ENCODE measurements around the gene GIGYF1. TPM values are rescaled to one million over a fixed set of nuclear protein-coding genes. Genes with fewer than 3 reads are reported as not detected.

The GIGYF1 gene
- total and polyA plus RNA-seq, 4 donors: 19.0 to 41.6 (median 33.8) TPM

GRCh38 chr7:100692578-100692961 lies 1.5 kb downstream of the GIGYF1 start:
- TF ChIP-seq CTCF (IDR thresholded peaks at IDR 0.05; ENCODE audit: control extremely low read depth, extremely low read depth): no peak
- Histone ChIP-seq H3K27me3 (ENCODE audit: control insufficient read depth in 3 of 3, insufficient read depth in 3 of 3, low read length in 2 of 3) (no peaks in the 10 kb centered on the region), H3K9ac (ENCODE audit: insufficient read depth in 1 of 2, low read length in 2 of 2) (no peak overlapping the region), H3K27ac (ENCODE audit: low read depth in 1 of 2, low read length in 1 of 2) (no peak overlapping the region), H3K4me1 (ENCODE audit: control insufficient read depth in 5 of 5, insufficient read depth in 5 of 5, low read length in 5 of 5) (peaks cover 4 to 22% (median 11%) of the 10 kb centered on the region in 5 donors), H3K36me3 (ENCODE audit: control insufficient read depth in 4 of 4, insufficient read depth in 4 of 4, low read length in 4 of 4) (peaks cover 0 to 13% (median 2%) of the 10 kb centered on the region in 4 donors), H3K9me3 (ENCODE audit: control insufficient read depth in 4 of 4, insufficient read depth in 3 of 4, low read length in 3 of 4) (no peaks in the 10 kb centered on the region), H3K4me3 (peak overlapping the region; percentile 68)
- DNase-seq (no peak), ATAC-seq (ENCODE audit: insufficient read depth, low FRiP score) (no peak)
- WGBS, 2 donors: 61 to 72% methylated on average over 6 of the region's 6 CpGs

GRCh38 chr7:100691676-100692577 lies 2.1 kb downstream of the GIGYF1 start:
- H3K4me1 ChIP-seq (ENCODE audit: control insufficient read depth in 5 of 5, insufficient read depth in 5 of 5, low read length in 5 of 5): peaks cover 4 to 22% (median 11%) of the 10 kb centered on the region in 5 donors
- peak; percentile 87 for TF ChIP-seq CTCF (IDR thresholded peaks at IDR 0.05; ENCODE audit: control extremely low read depth, extremely low read depth)

GRCh38 chr7:100689230-100690135 lies 4.6 kb downstream of the GIGYF1 start:
- Histone ChIP-seq H3K36me3 (ENCODE audit: control insufficient read depth in 4 of 4, insufficient read depth in 4 of 4, low read length in 4 of 4) (peaks cover 8 to 44% (median 17%) of the 10 kb centered on the region in 4 donors), H3K27me3 (ENCODE audit: control insufficient read depth in 3 of 3, insufficient read depth in 3 of 3, low read length in 2 of 3) (no peaks in the 10 kb centered on the region), H3K9ac (ENCODE audit: insufficient read depth in 1 of 2, low read length in 2 of 2) (no peak overlapping the region), H3K4me1 (ENCODE audit: control insufficient read depth in 5 of 5, insufficient read depth in 5 of 5, low read length in 5 of 5) (peaks cover 4 to 22% (median 11%) of the 10 kb centered on the region in 5 donors), H3K9me3 (ENCODE audit: control insufficient read depth in 4 of 4, insufficient read depth in 3 of 4, low read length in 3 of 4) (no peaks in the 10 kb centered on the region), H3K4me3 (no peak overlapping the region), H3K27ac (ENCODE audit: low read depth in 1 of 2, low read length in 1 of 2) (no peak overlapping the region)
- no peak for TF ChIP-seq CTCF (IDR thresholded peaks at IDR 0.05; ENCODE audit: control extremely low read depth, extremely low read depth)
- DNase-seq (no peak), ATAC-seq (ENCODE audit: insufficient read depth, low FRiP score) (no peak)
- WGBS, 2 donors: 90 to 93% methylated on average over 18 of the region's 18 CpGs

More at GRCh38 chr7:100691676-100692577, 2.1 kb downstream of the GIGYF1 start:
- Histone ChIP-seq H3K36me3 (ENCODE audit: control insufficient read depth in 4 of 4, insufficient read depth in 4 of 4, low read length in 4 of 4) (peaks cover 0 to 20% (median 2%) of the 10 kb centered on the region in 4 donors), H3K9me3 (ENCODE audit: control insufficient read depth in 4 of 4, insufficient read depth in 3 of 4, low read length in 3 of 4) (no peaks in the 10 kb centered on the region), H3K4me3 (no peak overlapping the region), H3K27me3 (ENCODE audit: control insufficient read depth in 3 of 3, insufficient read depth in 3 of 3, low read length in 2 of 3) (no peaks in the 10 kb centered on the region), H3K27ac (ENCODE audit: low read depth in 1 of 2, low read length in 1 of 2) (peak overlapping the region in 1 of 2 donors; percentile 32), H3K9ac (ENCODE audit: insufficient read depth in 1 of 2, low read length in 2 of 2) (no peak overlapping the region)
- DNase-seq (peak; percentile 82 to 84 (median 83)), ATAC-seq (ENCODE audit: insufficient read depth, low FRiP score) (peak; percentile 71)
- 31 to 33% methylated on average over 28 of the region's 28 CpGs for WGBS, 2 donors
